HG03354 (cell line): Measurements from ENCODE around the gene PPIB.
"Not testable (repeated sequence)": the region's sequence is repeated elsewhere in the genome, so short reads cannot be mapped to it uniquely, and the experiment has no call there.

ENCODE experiments used
- ATAC-seq: cut with Tn5 transposase; IDR thresholded peaks from one replicate; pipeline ENCODE4 v1.9.1; 2021; ENCODE audit warnings: mild to moderate bottlenecking; ENCODE audit not compliant: unreplicated experiment, poor library complexity, severe bottlenecking

Gene PPIB

GRCh38 chr15:64144565-64145281 is 18.1 kb downstream of the PPIB start:
- peak; percentile 76 for ATAC-seq

- no peak for ATAC-seq
Observed at GRCh38 chr15:64144192-64144564, 18.6 kb downstream of the PPIB start.

- ATAC-seq, result no peak
Observed at GRCh38 chr15:64143276-64143675, 19.5 kb downstream of the PPIB start.

- ATAC-seq, result no peak
Observed at GRCh38 chr15:64141798-64142512, 20.9 kb downstream of the PPIB start.

- ATAC-seq, result no peak
Observed at GRCh38 chr15:64138331-64138941, 24.4 kb downstream of the PPIB start.

- no peak for ATAC-seq
Observed at GRCh38 chr15:64137226-64137833, 25.5 kb downstream of the PPIB start.

- no peak for ATAC-seq
Observed at GRCh38 chr15:64136347-64136746, 26.5 kb downstream of the PPIB start.

GRCh38 chr15:64134345-64134829 is 28.4 kb downstream of the PPIB start:
- no peak for ATAC-seq

GRCh38 chr15:64133623-64134344 is 29.0 kb downstream of the PPIB start:
- no peak for ATAC-seq

- no peak for ATAC-seq
Observed at GRCh38 chr15:64132217-64132616, 30.6 kb downstream of the PPIB start.

GRCh38 chr15:64131547-64131946 is 31.3 kb downstream of the PPIB start:
- no peak for ATAC-seq

GRCh38 chr15:64130159-64130558 is 32.7 kb downstream of the PPIB start:
- ATAC-seq, result no peak

GRCh38 chr15:64127521-64128270 is 35.1 kb downstream of the PPIB start:
- no peak for ATAC-seq

- no peak for ATAC-seq
Observed at GRCh38 chr15:64125978-64126377, 36.8 kb downstream of the PPIB start.

GRCh38 chr15:64122936-64123351 is 39.9 kb downstream of the PPIB start:
- no peak for ATAC-seq

- no peak for ATAC-seq
Observed at GRCh38 chr15:64122444-64122843, 40.4 kb downstream of the PPIB start.

- no peak for ATAC-seq
Observed at GRCh38 chr15:64121614-64122013, 41.2 kb downstream of the PPIB start.

GRCh38 chr15:64120322-64120721 is 42.5 kb downstream of the PPIB start:
- ATAC-seq, result not testable (repeated sequence)
